Stimulated activated CD8-positive, alpha-beta memory T cell treated with anti-CD3 and anti-CD28 coated beads, Interleukin-12 subunit alpha, Interleukin-12 subunit beta, amount 100 ng/mL, for 1 hour (primary cell): ENCODE data around the gene NEUROD1.
"Not testable (repeated sequence)": the region's sequence is repeated elsewhere in the genome, so short reads cannot be mapped to it uniquely, and the experiment has no call there.

Experiments
- DNase-seq: peaks from one replicate; pipeline ENCODE4 v3.0.0-alpha.2; 2020; ENCODE audit warnings: low read depth

The NEUROD1 gene

DNA sequence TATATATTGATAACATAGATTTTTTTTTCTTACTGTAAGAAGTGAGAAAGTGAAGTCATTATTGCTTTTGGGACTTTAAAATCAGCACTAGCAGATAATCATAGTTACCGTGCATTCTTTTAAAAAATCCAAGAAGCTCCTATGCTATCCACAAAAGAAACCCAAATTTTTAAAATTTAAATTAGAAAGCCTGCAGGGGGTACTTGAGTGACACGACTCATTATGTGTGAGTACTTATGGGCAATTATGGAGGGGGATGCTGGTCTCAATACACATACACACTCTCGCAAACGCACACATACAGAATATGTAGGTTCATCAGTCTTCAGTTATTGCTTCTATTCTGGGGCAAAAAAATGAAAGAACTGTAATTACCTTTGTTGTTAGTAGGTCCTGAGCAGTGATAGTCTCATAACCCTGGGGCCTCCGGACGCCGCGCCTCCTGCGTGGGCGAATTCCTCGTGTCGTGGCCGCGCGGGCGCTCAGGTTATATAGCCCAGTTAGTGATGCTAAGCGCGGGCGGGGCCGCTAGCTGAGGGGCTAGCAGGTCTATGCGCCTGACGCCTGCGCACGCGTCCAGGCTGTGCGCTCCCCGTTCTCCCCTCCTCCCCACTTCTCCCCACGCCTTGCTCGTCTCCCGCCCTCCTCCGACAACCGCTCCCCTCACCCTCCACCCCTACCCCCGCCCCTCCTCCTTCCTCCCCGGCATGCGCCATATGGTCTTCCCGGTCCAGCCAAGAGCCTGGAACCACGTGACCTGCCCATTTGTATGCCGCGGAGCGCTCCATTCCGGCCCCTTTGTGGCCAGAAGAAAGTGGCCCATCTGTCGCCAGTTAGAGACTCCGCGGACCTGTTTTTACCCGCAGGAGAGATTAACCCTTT lies at the start of gene NEUROD1:
TSS of gene NEUROD1 (minus strand) at position 463 of the 882 bp plus-strand sequence. CDS start 1,657 bp downstream, outside the sequence.
- DNase-seq: no peak

- DNase-seq: no peak
Measured at GRCh38 chr2:181725476-181725875, 45.2 kb upstream of the NEUROD1 start.

- no peak for DNase-seq
Measured at GRCh38 chr2:181724662-181725061, 44.3 kb upstream of the NEUROD1 start.

- no peak for DNase-seq
Measured at GRCh38 chr2:181723731-181724130, 43.4 kb upstream of the NEUROD1 start.

DNA sequence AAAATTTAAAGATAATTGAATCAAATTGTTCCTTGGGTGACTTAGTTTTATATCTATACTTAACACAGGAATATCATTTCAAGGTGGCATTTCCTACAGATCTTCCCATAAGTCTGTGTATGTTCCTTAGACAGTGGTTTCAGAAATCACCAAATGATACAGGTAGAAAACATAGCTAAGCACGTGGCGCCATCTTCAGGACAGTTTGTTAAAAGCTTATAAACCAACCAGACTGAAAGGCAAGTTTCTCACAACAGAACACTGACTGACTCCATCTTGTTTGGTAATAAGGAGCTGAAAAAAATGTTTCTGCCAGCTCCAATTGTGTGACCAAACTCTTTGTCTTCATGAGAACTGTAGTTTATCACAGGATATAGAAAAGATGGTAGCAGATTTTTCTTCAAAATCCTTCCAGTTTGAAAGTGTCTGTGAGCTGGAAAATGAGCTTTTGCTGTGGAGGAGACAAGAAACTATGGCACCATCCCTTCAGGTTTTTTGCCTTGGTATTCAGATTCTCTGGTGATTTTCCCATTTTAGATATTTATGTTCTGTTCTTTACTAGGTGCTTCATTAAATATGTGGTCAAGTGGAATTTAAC lies 34.8 kb upstream of the NEUROD1 start:
- DNase-seq: peak; percentile 58

- DNase-seq: not testable (repeated sequence)
Measured at GRCh38 chr2:181711051-181711450, 30.7 kb upstream of the NEUROD1 start.

GRCh38 chr2:181702519-181702918 lies 22.2 kb upstream of the NEUROD1 start:
- not testable (repeated sequence) for DNase-seq

- DNase-seq: no peak
Measured at GRCh38 chr2:181698223-181698622, 17.9 kb upstream of the NEUROD1 start.

- no peak for DNase-seq
Measured at GRCh38 chr2:181697571-181697970, 17.3 kb upstream of the NEUROD1 start.

- no peak for DNase-seq
Measured at GRCh38 chr2:181697126-181697525, 16.8 kb upstream of the NEUROD1 start.

DNA sequence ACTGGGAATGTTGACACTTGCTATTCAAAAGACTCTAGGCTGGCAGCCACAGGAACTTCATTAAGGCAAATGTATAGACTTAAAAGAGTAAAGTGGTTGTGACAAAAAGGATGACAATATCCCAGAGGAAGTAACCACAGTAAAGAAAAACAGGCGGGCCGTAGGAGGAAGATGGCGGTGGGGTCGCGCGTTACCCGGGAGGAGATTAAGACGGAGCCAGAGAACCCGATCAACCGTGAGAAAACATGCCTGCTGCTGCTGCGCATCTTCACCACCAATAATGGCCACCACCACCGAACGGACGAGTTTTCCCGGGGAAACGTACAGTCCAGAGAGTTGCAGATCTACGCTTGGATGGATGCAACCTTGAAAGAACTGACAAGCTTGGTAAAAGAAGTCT lies 14.0 kb upstream of the NEUROD1 start:
- no peak for DNase-seq

- DNase-seq: no peak
Measured at GRCh38 chr2:181690860-181691259, 10.5 kb upstream of the NEUROD1 start.

DNA sequence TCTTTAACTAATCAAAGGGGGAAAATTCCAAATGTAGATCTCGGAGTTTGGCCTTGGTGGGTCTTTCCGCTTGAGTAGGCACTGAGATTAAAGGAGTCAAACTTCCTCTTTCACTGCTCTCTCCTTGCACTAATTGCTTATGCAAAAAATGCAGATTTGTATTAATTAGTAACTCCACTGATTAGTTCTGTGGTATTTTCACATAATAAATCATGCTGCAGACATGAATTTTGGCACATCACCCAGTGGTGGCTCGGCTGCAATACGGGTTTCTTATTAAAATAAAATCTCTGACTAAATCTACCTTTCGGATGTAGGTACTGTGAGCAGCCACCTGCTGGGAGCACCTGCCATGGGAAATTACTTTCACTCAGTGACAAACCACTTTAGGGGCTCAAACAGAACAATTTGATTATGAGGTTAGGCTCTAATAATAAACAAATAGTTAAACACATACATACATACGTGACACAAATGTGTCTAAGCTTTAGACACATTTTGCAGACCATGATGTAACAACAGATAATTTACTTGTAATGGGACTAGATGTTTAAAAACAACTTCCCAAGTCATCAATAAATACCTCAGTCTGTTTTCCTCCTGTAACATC lies 6.4 kb upstream of the NEUROD1 start:
- DNase-seq: no peak

DNA sequence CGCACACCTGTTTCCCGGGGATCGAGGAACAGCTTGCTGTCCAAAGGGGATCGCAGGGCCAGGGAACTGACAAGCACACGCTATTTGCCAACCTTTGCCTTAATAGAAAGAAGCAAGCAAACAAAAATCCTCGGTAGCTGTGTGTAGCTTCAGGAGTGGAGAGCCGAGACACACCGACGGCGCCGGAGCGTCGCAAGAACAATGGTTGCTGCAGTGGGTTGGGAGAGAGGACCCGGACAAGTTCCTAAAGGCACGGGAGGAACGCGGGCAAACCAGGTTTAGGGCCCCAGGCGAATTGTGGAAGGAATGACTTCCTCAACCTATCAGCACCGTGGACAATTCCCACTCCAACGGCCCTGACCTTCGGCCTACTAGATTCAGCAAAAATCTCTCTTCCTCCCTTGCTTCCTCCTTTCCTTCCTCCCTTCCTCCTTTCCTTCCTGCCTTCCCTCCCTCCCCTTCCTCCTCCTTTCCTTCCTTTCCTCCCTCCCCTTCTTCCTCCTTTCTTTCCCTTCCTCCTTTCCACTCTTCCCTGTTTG lies 4.9 kb upstream of the NEUROD1 start:
- no peak for DNase-seq

DNA sequence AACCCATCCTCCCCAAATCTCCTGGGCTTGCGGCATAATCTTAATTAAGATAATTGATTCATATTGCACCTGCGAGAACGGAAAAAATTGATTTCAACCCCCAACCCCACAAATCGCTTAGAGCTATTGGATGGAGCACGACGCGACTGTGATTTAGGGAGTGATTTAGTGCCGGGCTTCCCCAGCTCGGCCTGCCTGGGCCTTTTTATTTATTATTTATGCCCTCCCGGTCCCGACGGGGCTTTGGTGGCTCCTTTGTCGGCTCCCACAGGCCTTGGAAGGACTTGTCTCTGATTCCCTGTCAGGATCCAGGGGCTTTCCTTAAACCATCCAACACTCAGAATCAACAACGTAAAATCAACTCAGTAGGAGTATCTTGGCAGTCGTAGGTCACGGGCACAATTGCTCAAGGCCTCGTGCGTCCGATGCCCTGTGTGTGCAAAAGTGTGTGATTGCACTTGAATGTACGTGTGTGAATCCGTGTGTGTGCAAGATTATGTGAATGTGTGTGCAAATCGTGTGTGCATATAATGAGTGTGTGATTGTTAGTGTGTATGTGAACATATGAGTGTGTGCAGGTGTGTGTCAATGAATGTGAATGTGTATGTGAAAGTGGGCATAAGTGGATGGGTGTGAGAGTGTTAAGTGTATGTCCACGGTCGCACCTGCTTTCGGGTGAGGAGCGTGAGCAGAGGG lies 4.3 kb upstream of the NEUROD1 start:
- DNase-seq: no peak

GRCh38 chr2:181683518-181684453 lies 3.5 kb upstream of the NEUROD1 start:
- DNase-seq: no peak

DNA sequence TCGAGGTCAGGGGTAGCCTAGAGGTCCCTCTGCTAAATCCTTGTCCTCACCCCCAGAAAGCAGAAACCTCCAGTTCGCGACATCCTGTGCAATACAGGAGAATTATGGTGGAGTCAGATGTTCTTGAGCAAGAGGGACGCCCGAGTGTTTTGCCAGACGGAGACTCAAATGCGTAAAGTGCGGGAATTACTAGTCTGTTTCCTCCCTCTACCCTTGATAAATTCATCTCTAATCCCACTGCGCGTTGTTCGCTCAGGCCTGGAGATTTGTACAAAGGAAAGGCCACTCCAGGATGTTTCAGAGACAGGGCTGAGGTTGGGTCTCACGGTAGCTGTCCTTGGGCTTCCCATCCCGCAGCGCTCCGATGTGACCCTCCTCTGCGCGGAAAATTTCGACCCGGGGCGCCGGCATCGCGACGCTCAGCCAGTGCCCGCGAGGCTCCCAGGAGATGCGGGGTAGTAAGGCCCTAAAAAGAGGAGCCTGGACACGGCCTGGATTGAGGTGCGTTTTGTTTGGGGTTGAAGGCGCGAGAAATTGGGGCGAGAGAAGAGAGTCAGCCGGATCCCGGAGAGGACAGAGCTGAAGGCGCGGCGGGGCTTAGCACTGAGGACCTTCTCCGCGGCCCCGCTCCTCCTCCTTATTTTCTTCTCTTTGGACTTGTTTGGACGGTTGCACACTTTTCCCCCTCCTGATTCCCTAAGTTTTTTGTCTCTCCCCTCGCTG lies 2.6 kb upstream of the NEUROD1 start:
- no peak for DNase-seq

DNA sequence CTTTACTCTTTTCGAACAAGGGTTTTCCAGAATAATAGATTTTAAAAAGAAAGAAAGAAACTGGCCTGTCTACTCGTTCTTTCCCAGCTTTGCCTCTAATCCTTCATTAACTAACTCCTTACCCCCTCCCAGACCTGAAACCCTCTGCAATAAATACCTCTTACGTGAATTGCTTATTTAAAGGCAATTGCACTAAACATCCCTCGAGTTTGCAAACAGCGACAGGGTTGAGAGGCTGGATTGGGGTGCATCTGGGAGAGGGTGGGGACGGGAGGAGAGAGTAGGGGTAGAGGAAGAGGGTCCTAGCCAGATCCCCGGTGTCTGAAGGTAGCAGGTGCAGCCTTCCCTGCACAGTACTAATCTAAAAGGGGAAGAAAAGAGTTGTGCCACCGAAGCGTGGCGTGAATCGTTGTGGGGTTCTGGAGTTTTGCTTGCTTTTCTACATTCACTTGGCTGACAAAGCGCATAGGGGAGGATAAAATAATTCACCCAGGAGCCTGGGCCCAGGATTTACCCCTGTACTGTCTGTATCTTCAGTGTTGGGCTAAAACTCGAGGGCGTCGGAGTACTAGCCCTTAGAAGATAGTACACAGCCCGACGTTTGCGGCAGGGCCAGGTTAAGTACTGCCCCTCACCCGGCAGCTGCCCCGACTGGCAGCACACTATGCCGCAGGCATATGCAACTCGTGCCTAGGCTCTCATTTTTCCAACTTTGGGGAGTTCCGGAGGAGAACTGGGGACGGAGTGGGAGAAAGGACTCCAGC lies 1.9 kb upstream of the NEUROD1 start:
- DNase-seq: no peak
